GM19193 (cell line): ENCODE measurements around the gene FHAD1.

Experiments used
- POLR2A ChIP-seq: IDR thresholded peaks from 4 replicates; pipeline ENCODE4 v1.6.1; 2011; ENCODE audit not compliant: insufficient read depth, insufficient read length; ENCODE audit errors: extremely low read depth

FHAD1 gene

DNA sequence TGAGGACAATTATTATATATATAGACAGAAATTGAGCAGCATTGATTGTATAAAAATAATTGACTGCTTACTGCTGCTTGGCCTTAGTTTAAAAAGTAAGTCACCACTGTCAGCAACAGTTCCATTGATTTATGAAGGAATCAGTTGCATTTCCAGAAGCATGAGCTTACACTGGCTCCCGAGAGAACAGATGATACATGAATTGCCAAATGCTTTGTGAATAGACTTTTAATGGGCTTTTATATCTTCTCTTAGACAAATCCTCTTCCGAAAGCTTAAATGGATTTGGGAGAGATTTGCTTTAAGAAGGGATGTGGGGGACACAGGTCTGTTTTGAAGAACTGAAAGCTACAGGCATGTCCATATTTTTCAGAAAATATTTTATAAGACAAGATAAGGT is 7.5 kb downstream of the FHAD1 start:
- TF ChIP-seq POLR2A, result no peak

DNA sequence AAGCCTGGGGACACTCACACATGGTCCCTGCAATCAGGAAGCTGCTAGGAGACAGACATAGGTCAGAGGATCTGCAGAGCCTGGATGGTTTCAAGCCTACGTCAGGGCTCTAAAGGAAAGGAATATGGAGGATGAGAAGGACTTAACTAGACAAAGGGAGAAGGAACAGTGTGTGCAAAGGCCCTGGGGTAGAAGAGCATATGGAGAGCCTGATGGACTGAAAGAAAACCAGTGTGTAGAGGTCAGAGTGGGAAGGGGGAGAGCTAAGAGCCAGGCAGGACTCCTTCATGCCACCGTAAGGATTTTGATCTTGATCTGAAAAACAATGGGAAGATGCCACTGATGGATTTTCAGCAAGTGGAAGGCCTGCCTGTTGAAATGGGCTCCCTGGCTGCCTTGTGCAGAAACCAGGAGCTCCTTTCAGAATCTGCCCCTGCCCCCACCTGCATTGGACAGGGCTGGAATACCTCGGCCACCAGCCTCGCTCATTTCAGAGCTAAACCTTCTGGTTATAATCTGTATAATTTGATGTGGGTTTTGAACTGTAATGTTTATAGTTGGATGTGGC is 8.6 kb downstream of the FHAD1 start:
- TF ChIP-seq POLR2A, result no peak

GRCh38 chr1:15256584-15256983 is 9.6 kb downstream of the FHAD1 start:
- TF ChIP-seq POLR2A, result no peak

DNA sequence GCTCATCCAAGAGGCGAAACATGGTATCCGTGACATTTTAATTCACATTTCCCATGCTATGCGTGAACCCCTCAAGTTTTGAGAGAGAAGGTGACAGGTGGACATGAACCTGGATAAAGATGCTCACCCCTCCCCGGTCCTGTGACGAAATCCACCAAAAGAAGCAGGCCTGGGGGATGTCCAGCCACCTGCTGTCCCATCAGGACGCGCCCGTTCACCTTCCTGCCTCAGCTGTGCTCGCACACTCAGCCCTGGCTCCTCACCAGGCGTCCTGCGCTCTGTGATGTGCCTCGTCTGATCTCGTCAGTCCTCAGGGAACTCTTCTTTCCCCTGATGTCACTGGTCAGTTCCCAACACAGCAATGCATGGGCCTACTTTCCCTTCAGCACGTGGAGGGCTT is 10.3 kb downstream of the FHAD1 start:
- TF ChIP-seq POLR2A, result no peak

- TF ChIP-seq POLR2A, result no peak
Measured at GRCh38 chr1:15258833-15259621, 12.0 kb downstream of the FHAD1 start.

- TF ChIP-seq POLR2A, result no peak
Measured at GRCh38 chr1:15259622-15260007, 12.6 kb downstream of the FHAD1 start.

DNA sequence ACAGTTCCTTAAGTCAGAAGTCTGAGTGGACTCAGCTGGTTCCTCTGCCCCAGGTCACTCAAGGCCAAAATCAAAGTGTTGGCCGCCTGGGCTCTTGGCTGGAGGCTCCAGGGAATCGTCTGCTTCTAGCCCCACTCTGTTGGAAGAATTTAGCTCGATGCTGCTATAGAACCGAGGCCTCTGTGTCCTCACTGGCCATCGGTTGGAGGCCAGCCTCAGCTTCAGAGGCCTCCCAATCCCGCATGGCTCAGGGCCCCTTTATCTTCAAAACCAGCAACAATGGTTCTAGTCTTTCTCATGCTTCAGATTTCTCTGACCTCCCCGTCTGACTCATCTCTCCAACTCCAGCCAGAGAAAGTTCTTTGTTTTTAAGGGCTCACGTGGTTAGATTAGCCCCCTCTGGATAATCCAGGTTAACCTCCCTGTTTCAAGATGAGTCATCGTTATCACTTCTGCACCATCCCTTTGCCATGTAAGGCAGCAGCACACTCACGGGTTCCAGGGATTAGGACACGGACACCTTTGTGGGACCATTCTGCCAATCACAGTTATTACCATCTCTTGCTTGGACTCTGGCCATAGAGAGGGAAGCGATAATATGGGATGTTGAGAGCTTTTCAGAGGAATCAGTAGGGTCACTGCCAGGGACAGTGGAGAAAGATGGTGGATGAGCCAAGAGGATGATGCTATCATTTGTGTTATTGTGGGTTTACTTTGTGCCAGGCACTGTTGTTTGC is 13.6 kb downstream of the FHAD1 start:
- no peak for TF ChIP-seq POLR2A

DNA sequence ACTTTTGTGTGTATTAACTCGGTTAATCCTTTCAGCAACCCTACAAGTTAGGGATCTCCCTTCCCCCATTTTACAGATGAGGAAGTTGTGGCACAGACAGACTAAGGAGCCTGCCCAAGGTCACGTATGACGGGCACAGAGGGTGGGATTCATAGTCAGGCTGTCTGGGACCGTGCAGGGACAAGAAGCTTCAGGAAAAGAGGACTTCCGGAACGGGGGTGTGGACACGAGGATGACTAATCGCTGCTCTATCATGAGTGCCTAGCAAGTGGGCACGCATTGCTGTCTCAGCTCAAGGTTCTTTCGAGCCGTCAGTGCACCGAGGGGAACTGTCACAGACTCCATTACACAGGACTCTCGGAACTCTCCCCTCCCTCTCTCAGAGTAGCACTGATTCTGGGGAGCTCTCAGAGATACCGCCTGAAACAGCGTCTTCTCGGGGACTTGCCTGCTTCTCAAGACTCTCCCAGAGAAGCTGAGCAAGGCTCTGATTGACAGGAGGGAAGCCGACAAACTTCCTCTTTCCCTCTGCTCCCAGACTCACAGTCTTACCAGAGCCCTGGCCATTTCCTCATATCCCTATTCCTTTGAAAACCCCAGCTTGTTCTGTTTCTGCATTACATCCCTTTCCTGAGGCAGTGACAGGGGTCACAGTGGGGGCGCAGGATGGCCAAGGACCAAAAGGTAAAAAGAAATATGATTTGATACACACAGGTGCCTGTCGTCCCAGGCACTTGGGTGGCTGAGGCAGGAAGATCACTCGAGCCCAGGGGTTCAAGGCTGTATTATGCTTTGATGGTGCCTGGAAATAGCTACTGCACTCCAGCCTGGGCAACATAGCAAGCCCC is 14.4 kb downstream of the FHAD1 start:
- no peak for TF ChIP-seq POLR2A

DNA sequence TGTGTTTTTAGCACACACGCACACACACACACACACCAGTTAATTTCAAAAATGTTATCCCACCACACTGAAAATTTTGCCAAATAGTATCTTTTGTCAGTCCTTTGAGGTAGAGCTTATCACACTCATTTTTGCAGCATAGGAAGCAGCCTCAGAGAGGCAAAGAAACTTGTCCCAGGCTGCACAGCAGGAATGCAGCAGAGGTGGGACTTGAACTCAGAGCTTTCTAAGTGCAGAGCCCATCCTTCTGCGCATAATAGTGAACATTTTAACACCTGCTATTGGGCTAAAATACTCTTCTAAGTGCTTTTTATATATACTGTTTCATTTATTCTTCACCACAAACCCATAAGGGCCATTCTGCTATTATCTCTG is 15.0 kb downstream of the FHAD1 start:
- TF ChIP-seq POLR2A, result no peak

DNA sequence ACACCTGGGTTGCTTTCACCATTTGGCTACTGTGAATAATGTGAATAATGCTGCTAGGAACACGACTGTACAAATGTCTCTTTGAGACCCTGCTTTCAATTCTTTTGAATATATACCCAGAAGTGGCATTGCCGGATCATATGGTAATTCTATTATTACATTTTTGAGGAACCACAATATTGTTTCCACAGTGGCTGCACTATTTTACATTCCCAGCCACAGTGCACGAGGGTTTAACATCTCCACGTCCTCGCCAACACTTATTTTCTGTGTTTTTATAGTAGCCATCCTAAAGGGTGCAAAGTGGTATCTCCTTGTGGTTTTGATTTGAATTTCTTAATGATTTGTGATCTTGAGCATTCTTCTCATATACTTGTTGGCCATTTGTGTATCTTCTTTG is 15.7 kb downstream of the FHAD1 start:
- no peak for TF ChIP-seq POLR2A

DNA sequence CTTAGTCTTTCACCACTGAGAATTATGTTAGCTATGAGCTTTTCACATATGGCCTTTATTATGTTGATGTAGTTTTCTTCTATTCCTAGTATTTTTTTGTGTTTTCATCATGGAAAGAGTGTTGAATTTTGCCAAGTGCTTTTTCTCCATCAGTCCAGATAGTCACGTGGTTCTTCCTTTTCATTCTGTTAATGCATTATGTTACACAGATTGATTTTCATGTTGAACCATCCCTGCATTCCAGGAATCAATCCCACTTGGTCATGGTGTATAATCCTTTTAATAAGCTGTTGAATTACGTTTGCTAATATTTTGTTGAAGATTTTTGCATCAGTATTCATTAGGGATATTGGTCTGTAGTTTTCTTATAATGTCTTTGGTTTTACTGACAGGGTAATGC is 17.7 kb downstream of the FHAD1 start:
- no peak for TF ChIP-seq POLR2A

DNA sequence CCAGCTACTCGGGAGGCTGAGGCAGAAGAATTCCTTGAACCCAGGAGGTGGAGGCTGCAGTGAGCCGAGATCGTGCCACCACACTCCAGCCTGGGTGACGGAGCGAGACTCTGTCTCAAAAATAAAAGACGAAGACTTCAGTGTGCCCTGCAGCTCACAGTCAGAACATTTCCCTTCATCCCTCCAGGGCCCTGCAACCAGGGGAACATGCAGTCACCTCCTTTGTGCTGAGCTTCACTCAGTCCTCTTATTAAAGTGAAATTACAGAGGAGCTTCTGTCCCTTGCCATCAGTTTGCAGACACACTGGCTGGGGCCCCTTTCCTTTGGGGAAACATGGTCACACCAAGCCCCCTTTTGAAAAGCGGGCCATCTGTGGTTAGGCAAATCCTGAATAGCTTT is 24.2 kb downstream of the FHAD1 start:
- no peak for TF ChIP-seq POLR2A

- TF ChIP-seq POLR2A, result no peak
Measured at GRCh38 chr1:15272009-15272781, 25.2 kb downstream of the FHAD1 start.

- TF ChIP-seq POLR2A, result no peak
Measured at GRCh38 chr1:15272782-15273127, 25.7 kb downstream of the FHAD1 start.

DNA sequence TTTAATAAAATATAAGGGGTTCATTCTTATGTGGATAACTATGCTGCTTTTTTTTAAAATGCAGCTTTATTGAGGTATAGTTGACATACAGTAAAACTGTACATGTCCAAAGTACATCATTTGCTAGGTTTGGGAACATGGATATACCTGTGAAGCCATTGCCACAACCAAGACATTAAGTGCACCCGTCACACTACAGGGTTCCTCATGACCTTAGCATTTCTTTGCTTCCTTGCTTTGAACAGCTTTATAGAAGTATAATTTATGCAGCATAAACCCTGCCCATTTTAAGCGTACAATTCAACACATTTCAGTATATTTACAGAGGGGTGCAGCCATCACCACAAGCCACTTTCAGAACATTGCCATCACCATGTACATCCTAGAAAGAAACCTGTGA is 26.3 kb downstream of the FHAD1 start:
- TF ChIP-seq POLR2A, result no peak

GRCh38 chr1:15275921-15276683 is 29.1 kb downstream of the FHAD1 start:
- TF ChIP-seq POLR2A, result no peak
